ENCODE measurements around the gene MPHOSPH9.
"Not testable (repeated sequence)": the region's sequence is repeated elsewhere in the genome, so short reads cannot be mapped to it uniquely, and the experiment has no call there.

MPHOSPH9 gene

GRCh38 chr12:123238330-123238682 is 5.4 kb upstream of the MPHOSPH9 start:
- Histone ChIP-seq H3K36me3 (ENCODE audit: control insufficient read depth, insufficient read depth, low read length) (peaks cover 4% of the 10 kb centered on the region), H3K4me3 (ENCODE audit: low read depth, low read length) (no peak overlapping the region), H3K9ac (ENCODE audit: low read depth, low read length) (no peak overlapping the region), H3K4me1 (ENCODE audit: control insufficient read depth, insufficient read depth, low read length) (no peaks in the 10 kb centered on the region), H3K27me3 (ENCODE audit: control insufficient read depth, insufficient read depth, low read length) (no peaks in the 10 kb centered on the region), H3K9me3 (ENCODE audit: control insufficient read depth, insufficient read depth, low read length) (no peaks in the 10 kb centered on the region)

GRCh38 chr12:123237646-123238329 is 4.8 kb upstream of the MPHOSPH9 start:
- H3K9me3 ChIP-seq (ENCODE audit: control insufficient read depth, insufficient read depth, low read length) = no peaks in the 10 kb centered on the region
- no peaks in the 10 kb centered on the region for H3K27me3 ChIP-seq (ENCODE audit: control insufficient read depth, insufficient read depth, low read length)
- H3K9ac ChIP-seq (ENCODE audit: low read depth, low read length) = no peak overlapping the region
- H3K4me3 ChIP-seq (ENCODE audit: low read depth, low read length) = no peak overlapping the region
- no peaks in the 10 kb centered on the region for H3K4me1 ChIP-seq (ENCODE audit: control insufficient read depth, insufficient read depth, low read length)
- peaks cover 4% of the 10 kb centered on the region for H3K36me3 ChIP-seq (ENCODE audit: control insufficient read depth, insufficient read depth, low read length)

GRCh38 chr12:123233505-123234308 is 766 bp upstream of the MPHOSPH9 start:
- Histone ChIP-seq H3K9ac (ENCODE audit: low read depth, low read length) (peak overlapping the region; percentile 82), H3K4me1 (ENCODE audit: control insufficient read depth, insufficient read depth, low read length) (peaks cover 4% of the 10 kb centered on the region), H3K36me3 (ENCODE audit: control insufficient read depth, insufficient read depth, low read length) (peaks cover 4% of the 10 kb centered on the region), H3K4me3 (ENCODE audit: low read depth, low read length) (peak overlapping the region; percentile 86), H3K9me3 (ENCODE audit: control insufficient read depth, insufficient read depth, low read length) (no peaks in the 10 kb centered on the region), H3K27me3 (ENCODE audit: control insufficient read depth, insufficient read depth, low read length) (no peaks in the 10 kb centered on the region)

- Histone ChIP-seq H3K9me3 (ENCODE audit: control insufficient read depth, insufficient read depth, low read length) (no peaks in the 10 kb centered on the region), H3K4me1 (ENCODE audit: control insufficient read depth, insufficient read depth, low read length) (peaks cover 4% of the 10 kb centered on the region), H3K27me3 (ENCODE audit: control insufficient read depth, insufficient read depth, low read length) (no peaks in the 10 kb centered on the region), H3K36me3 (ENCODE audit: control insufficient read depth, insufficient read depth, low read length) (peaks cover 4% of the 10 kb centered on the region), H3K9ac (ENCODE audit: low read depth, low read length) (peak overlapping the region; percentile 96), H3K4me3 (ENCODE audit: low read depth, low read length) (peak overlapping the region; percentile 97)
Measured at GRCh38 chr12:123232472-123232806, 502 bp downstream of the MPHOSPH9 start.

GRCh38 chr12:123231931-123232330 is 1.0 kb downstream of the MPHOSPH9 start:
- Histone ChIP-seq H3K9me3 (ENCODE audit: control insufficient read depth, insufficient read depth, low read length) (no peaks in the 10 kb centered on the region), H3K4me3 (ENCODE audit: low read depth, low read length) (peak overlapping the region; percentile 97), H3K4me1 (ENCODE audit: control insufficient read depth, insufficient read depth, low read length) (peaks cover 4% of the 10 kb centered on the region), H3K27me3 (ENCODE audit: control insufficient read depth, insufficient read depth, low read length) (no peaks in the 10 kb centered on the region), H3K9ac (ENCODE audit: low read depth, low read length) (peak overlapping the region; percentile 96), H3K36me3 (ENCODE audit: control insufficient read depth, insufficient read depth, low read length) (peaks cover 4% of the 10 kb centered on the region)

GRCh38 chr12:123229051-123229450 is 3.9 kb downstream of the MPHOSPH9 start:
- Histone ChIP-seq H3K4me1 (ENCODE audit: control insufficient read depth, insufficient read depth, low read length) (peaks cover 4% of the 10 kb centered on the region), H3K4me3 (ENCODE audit: low read depth, low read length) (no peak overlapping the region), H3K27me3 (ENCODE audit: control insufficient read depth, insufficient read depth, low read length) (no peaks in the 10 kb centered on the region), H3K36me3 (ENCODE audit: control insufficient read depth, insufficient read depth, low read length) (no peaks in the 10 kb centered on the region), H3K9ac (ENCODE audit: low read depth, low read length) (no peak overlapping the region), H3K9me3 (ENCODE audit: control insufficient read depth, insufficient read depth, low read length) (no peaks in the 10 kb centered on the region)

- H3K4me1 ChIP-seq (ENCODE audit: control insufficient read depth, insufficient read depth, low read length) = peaks cover 4% of the 10 kb centered on the region
- no peak overlapping the region for H3K4me3 ChIP-seq (ENCODE audit: low read depth, low read length)
- H3K36me3 ChIP-seq (ENCODE audit: control insufficient read depth, insufficient read depth, low read length) = peaks cover 6% of the 10 kb centered on the region
Measured at GRCh38 chr12:123227581-123228258, 5.2 kb downstream of the MPHOSPH9 start.

GRCh38 chr12:123225443-123225842 is 7.5 kb downstream of the MPHOSPH9 start:
- no peaks in the 10 kb centered on the region for H3K9me3 ChIP-seq (ENCODE audit: control insufficient read depth, insufficient read depth, low read length)
- no peak overlapping the region for H3K9ac ChIP-seq (ENCODE audit: low read depth, low read length)
- H3K36me3 ChIP-seq (ENCODE audit: control insufficient read depth, insufficient read depth, low read length) = peaks cover 8% of the 10 kb centered on the region
- H3K4me1 ChIP-seq (ENCODE audit: control insufficient read depth, insufficient read depth, low read length) = no peaks in the 10 kb centered on the region
- no peak overlapping the region for H3K4me3 ChIP-seq (ENCODE audit: low read depth, low read length)
- H3K27me3 ChIP-seq (ENCODE audit: control insufficient read depth, insufficient read depth, low read length) = no peaks in the 10 kb centered on the region

More at GRCh38 chr12:123227581-123228258, 5.2 kb downstream of the MPHOSPH9 start:
- no peaks in the 10 kb centered on the region for H3K27me3 ChIP-seq (ENCODE audit: control insufficient read depth, insufficient read depth, low read length)
- H3K9ac ChIP-seq (ENCODE audit: low read depth, low read length) = no peak overlapping the region
- H3K9me3 ChIP-seq (ENCODE audit: control insufficient read depth, insufficient read depth, low read length) = no peaks in the 10 kb centered on the region

- no peak overlapping the region for H3K4me3 ChIP-seq (ENCODE audit: low read depth, low read length)
- H3K36me3 ChIP-seq (ENCODE audit: control insufficient read depth, insufficient read depth, low read length) = peaks cover 12% of the 10 kb centered on the region
- no peak overlapping the region for H3K9ac ChIP-seq (ENCODE audit: low read depth, low read length)
- no peaks in the 10 kb centered on the region for H3K27me3 ChIP-seq (ENCODE audit: control insufficient read depth, insufficient read depth, low read length)
- no peaks in the 10 kb centered on the region for H3K9me3 ChIP-seq (ENCODE audit: control insufficient read depth, insufficient read depth, low read length)
- no peaks in the 10 kb centered on the region for H3K4me1 ChIP-seq (ENCODE audit: control insufficient read depth, insufficient read depth, low read length)
Measured at GRCh38 chr12:123223241-123223668, 9.7 kb downstream of the MPHOSPH9 start.

- H3K9me3 ChIP-seq (ENCODE audit: control insufficient read depth, insufficient read depth, low read length); H3K4me3 ChIP-seq (ENCODE audit: low read depth, low read length); H3K4me1 ChIP-seq (ENCODE audit: control insufficient read depth, insufficient read depth, low read length); H3K27me3 ChIP-seq (ENCODE audit: control insufficient read depth, insufficient read depth, low read length); H3K9ac ChIP-seq (ENCODE audit: low read depth, low read length); H3K36me3 ChIP-seq (ENCODE audit: control insufficient read depth, insufficient read depth, low read length): not testable (repeated sequence)
Measured at GRCh38 chr12:123207815-123208214, 25.1 kb downstream of the MPHOSPH9 start.

GRCh38 chr12:123206794-123207193 is 26.1 kb downstream of the MPHOSPH9 start:
- H3K9me3 ChIP-seq (ENCODE audit: control insufficient read depth, insufficient read depth, low read length); H3K27me3 ChIP-seq (ENCODE audit: control insufficient read depth, insufficient read depth, low read length); H3K36me3 ChIP-seq (ENCODE audit: control insufficient read depth, insufficient read depth, low read length); H3K9ac ChIP-seq (ENCODE audit: low read depth, low read length); H3K4me1 ChIP-seq (ENCODE audit: control insufficient read depth, insufficient read depth, low read length); H3K4me3 ChIP-seq (ENCODE audit: low read depth, low read length): not testable (repeated sequence)

- H3K27me3 ChIP-seq (ENCODE audit: control insufficient read depth, insufficient read depth, low read length) = no peaks in the 10 kb centered on the region
- H3K4me3 ChIP-seq (ENCODE audit: low read depth, low read length) = no peak overlapping the region
- H3K36me3 ChIP-seq (ENCODE audit: control insufficient read depth, insufficient read depth, low read length) = peaks cover 8% of the 10 kb centered on the region
- no peak overlapping the region for H3K9ac ChIP-seq (ENCODE audit: low read depth, low read length)
- no peaks in the 10 kb centered on the region for H3K4me1 ChIP-seq (ENCODE audit: control insufficient read depth, insufficient read depth, low read length)
- no peaks in the 10 kb centered on the region for H3K9me3 ChIP-seq (ENCODE audit: control insufficient read depth, insufficient read depth, low read length)
Measured at GRCh38 chr12:123200414-123200813, 32.5 kb downstream of the MPHOSPH9 start.

All from iPS-15b (cell line).